Measurements from ENCODE around the gene RERE. TPM values are rescaled to one million over a fixed set of nuclear protein-coding genes. Genes with fewer than 3 reads are reported as not detected.

Gene RERE
- total RNA-seq, 1 donor from 2014 or later = 139 TPM

DNA sequence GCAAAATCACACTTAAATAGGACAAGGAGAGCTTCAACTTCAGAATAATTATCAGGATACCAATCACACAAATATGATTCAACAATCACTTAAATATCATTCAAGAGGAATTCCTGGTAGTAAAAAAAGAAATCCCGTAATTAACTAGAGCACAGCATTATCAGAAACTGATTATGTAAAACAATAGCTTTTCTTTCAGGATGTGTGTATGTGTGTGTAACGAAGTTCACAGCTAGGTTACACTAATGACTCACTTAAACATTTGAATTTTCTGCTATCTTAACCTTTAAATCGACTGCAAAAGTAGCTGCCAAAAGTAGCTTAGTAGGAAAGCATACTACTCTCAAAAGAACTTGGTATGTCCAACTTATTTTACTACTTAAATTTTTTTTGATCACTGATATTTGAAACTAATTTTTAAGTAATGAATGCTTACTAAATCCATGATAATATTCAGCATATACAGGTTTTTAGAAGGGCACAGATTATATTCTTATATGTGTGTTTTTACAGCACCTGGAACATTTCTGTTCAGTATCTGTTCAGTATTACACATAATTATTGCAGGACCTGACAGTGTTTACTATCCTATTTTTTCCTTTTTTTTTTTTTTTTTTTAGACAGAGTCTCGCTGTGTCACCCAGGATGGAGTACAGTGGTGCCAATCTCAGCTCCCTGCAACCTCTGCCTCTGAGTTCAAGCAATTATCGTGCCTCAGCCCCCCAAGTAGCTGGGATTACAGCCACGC lies 4.2 kb downstream of the RERE start:
- H3K36me3 Mint-ChIP-seq (ENCODE audit: low read depth) = no peaks in the 10 kb centered on the region
- no peaks in the 10 kb centered on the region for H3K27me3 Mint-ChIP-seq (ENCODE audit: low read depth)
- peak overlapping the region; percentile 5 for H3K4me3 Mint-ChIP-seq (ENCODE audit: low read depth)
- no peaks in the 10 kb centered on the region for H3K9me3 Mint-ChIP-seq
- intact Hi-C loops (cut with micrococcal nuclease) = loop anchor here (10.0 kb wide), 1 partner anchor 62 kb away; the partner anchor contains the start of gene ENO1
- DNase-seq (ENCODE audit: low spot score) = no peak
- H3K27ac Mint-ChIP-seq = no peak overlapping the region
- peaks cover 38% of the 10 kb centered on the region for H3K4me1 Mint-ChIP-seq (ENCODE audit: low read depth)

GRCh38 chr1:8812081-8812480 lies 5.4 kb downstream of the RERE start:
- Mint-ChIP-seq H3K9me3 (no peaks in the 10 kb centered on the region), H3K4me3 (ENCODE audit: low read depth) (no peak overlapping the region), H3K36me3 (ENCODE audit: low read depth) (no peaks in the 10 kb centered on the region), H3K4me1 (ENCODE audit: low read depth) (peaks cover 36% of the 10 kb centered on the region), H3K27me3 (ENCODE audit: low read depth) (no peaks in the 10 kb centered on the region), H3K27ac (no peak overlapping the region)
- DNase-seq (ENCODE audit: low spot score) = no peak
- intact Hi-C loops (cut with micrococcal nuclease) = loop anchor here (10.0 kb wide), 1 partner anchor 63 kb away; the partner anchor contains the start of gene ENO1

GRCh38 chr1:8810987-8811386 lies 6.5 kb downstream of the RERE start:
- Mint-ChIP-seq H3K36me3 (ENCODE audit: low read depth) (no peaks in the 10 kb centered on the region), H3K27ac (no peak overlapping the region), H3K27me3 (ENCODE audit: low read depth) (no peaks in the 10 kb centered on the region), H3K4me3 (ENCODE audit: low read depth) (no peak overlapping the region), H3K9me3 (no peaks in the 10 kb centered on the region), H3K4me1 (ENCODE audit: low read depth) (peaks cover 29% of the 10 kb centered on the region)
- no peak for DNase-seq (ENCODE audit: low spot score)
- intact Hi-C loops (cut with micrococcal nuclease) = loop anchor here (10.0 kb wide), 1 partner anchor 64 kb away; the partner anchor contains the start of gene ENO1

GRCh38 chr1:8809342-8809736 lies 8.1 kb downstream of the RERE start:
- Mint-ChIP-seq H3K27me3 (ENCODE audit: low read depth) (no peaks in the 10 kb centered on the region), H3K9me3 (no peaks in the 10 kb centered on the region), H3K4me1 (ENCODE audit: low read depth) (peaks cover 13% of the 10 kb centered on the region), H3K36me3 (ENCODE audit: low read depth) (no peaks in the 10 kb centered on the region), H3K27ac (no peak overlapping the region), H3K4me3 (ENCODE audit: low read depth) (no peak overlapping the region)
- intact Hi-C loops (cut with micrococcal nuclease) = no loop called here
- no peak for DNase-seq (ENCODE audit: low spot score)

DNA sequence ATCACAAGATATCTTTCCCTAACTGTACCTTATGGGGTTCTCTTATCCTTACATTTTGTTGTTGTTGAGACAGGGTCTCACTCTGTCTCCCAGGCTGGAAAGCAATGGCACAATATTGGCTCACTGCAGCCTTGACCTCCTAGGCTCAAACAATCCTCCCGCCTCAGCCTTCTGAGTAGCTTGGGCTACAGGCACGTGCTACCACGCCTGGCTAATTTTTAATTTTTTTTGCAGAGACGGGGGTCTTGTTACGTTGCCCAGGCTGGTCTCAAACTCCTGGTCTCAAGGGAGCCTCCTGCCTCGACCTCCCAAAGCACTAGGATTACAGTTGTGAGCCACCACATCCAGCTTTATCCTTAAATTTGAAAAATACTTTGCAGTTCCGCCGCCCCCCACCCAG lies 10.4 kb downstream of the RERE start:
- Mint-ChIP-seq H3K4me1 (ENCODE audit: low read depth) (peaks cover 3% of the 10 kb centered on the region), H3K9me3 (no peaks in the 10 kb centered on the region), H3K36me3 (ENCODE audit: low read depth) (no peaks in the 10 kb centered on the region), H3K4me3 (ENCODE audit: low read depth) (no peak overlapping the region), H3K27me3 (ENCODE audit: low read depth) (no peaks in the 10 kb centered on the region), H3K27ac (no peak overlapping the region)
- intact Hi-C loops (cut with micrococcal nuclease) = no loop called here
- DNase-seq (ENCODE audit: low spot score) = no peak

- no peaks in the 10 kb centered on the region for H3K36me3 Mint-ChIP-seq (ENCODE audit: low read depth)
- no peaks in the 10 kb centered on the region for H3K9me3 Mint-ChIP-seq
- no peak overlapping the region for H3K27ac Mint-ChIP-seq
- H3K27me3 Mint-ChIP-seq (ENCODE audit: low read depth) = no peaks in the 10 kb centered on the region
- peaks cover 6% of the 10 kb centered on the region for H3K4me1 Mint-ChIP-seq (ENCODE audit: low read depth)
- no peak for DNase-seq (ENCODE audit: low spot score)
- no peak overlapping the region for H3K4me3 Mint-ChIP-seq (ENCODE audit: low read depth)
- intact Hi-C loops (cut with micrococcal nuclease) = no loop called here
Measured at GRCh38 chr1:8800416-8800815, 17.0 kb downstream of the RERE start.

DNA sequence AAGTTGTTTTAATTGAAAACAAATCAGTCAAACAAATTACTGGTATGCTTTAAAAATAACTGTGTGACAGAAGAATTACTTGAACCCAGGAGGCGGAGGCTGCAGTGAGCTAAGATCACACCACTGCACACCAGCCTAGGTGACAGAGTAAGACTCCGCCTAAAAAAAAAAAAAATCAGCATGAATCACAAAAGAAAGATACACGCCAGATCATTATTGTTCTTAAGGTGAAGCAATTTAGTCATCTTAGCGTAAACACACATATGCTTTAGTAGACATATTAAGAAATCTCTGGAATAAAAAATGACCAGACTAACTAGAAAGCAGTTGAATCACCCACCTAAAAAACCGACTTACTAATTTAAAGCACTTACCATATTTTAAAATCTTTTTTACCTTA lies 20.2 kb downstream of the RERE start:
- H3K36me3 Mint-ChIP-seq (ENCODE audit: low read depth) = no peaks in the 10 kb centered on the region
- intact Hi-C loops (cut with micrococcal nuclease) = no loop called here
- no peaks in the 10 kb centered on the region for H3K27me3 Mint-ChIP-seq (ENCODE audit: low read depth)
- no peak for DNase-seq (ENCODE audit: low spot score)
- no peaks in the 10 kb centered on the region for H3K9me3 Mint-ChIP-seq
- H3K27ac Mint-ChIP-seq = no peak overlapping the region
- no peak overlapping the region for H3K4me3 Mint-ChIP-seq (ENCODE audit: low read depth)
- H3K4me1 Mint-ChIP-seq (ENCODE audit: low read depth) = peaks cover 6% of the 10 kb centered on the region

DNA sequence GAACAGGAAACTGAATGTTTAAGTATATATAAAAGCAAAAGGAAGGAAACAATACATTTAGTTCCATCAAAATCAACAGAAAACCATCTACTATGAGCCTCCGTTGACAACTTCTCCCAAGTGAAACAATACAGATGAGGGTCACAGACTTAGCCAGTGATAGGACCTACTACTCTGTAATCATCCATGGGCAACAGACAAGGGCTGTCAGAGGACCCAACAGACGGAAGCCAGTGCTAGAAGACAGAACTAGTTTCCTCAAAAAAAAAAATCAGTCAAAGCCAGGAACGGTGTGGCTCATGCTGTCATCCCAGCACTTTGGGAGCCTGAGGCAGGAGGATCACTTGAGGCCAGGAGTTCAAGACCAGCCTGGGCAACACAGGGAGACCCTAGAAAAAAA lies 20.6 kb downstream of the RERE start:
- H3K4me3 Mint-ChIP-seq (ENCODE audit: low read depth) = no peak overlapping the region
- H3K36me3 Mint-ChIP-seq (ENCODE audit: low read depth) = no peaks in the 10 kb centered on the region
- no peak overlapping the region for H3K27ac Mint-ChIP-seq
- intact Hi-C loops (cut with micrococcal nuclease) = no loop called here
- no peaks in the 10 kb centered on the region for H3K27me3 Mint-ChIP-seq (ENCODE audit: low read depth)
- no peaks in the 10 kb centered on the region for H3K9me3 Mint-ChIP-seq
- no peak for DNase-seq (ENCODE audit: low spot score)
- H3K4me1 Mint-ChIP-seq (ENCODE audit: low read depth) = peaks cover 6% of the 10 kb centered on the region

DNA sequence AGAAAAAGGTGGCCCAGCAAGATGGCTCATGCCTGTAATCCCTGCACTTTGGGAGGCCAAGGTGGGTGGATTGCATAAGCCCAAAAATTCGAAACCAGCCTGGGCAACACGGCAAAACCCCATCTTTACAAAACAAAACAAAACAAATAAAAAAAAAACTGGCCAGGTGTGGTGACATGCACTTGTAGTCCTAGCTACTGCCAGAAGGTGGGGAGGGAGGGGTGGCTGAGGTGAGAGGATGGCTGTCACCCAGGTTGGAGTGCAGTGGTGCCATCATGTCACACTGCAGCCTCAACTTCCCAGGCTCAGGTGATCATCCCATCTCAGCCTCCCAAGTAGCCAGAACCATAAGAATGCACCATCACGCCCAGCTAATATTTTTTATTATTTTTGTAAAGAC lies 22.8 kb downstream of the RERE start:
- no peaks in the 10 kb centered on the region for H3K27me3 Mint-ChIP-seq (ENCODE audit: low read depth)
- no peak overlapping the region for H3K4me3 Mint-ChIP-seq (ENCODE audit: low read depth)
- DNase-seq (ENCODE audit: low spot score) = no peak
- H3K4me1 Mint-ChIP-seq (ENCODE audit: low read depth) = peaks cover 6% of the 10 kb centered on the region
- no peak overlapping the region for H3K27ac Mint-ChIP-seq
- intact Hi-C loops (cut with micrococcal nuclease) = no loop called here
- no peaks in the 10 kb centered on the region for H3K9me3 Mint-ChIP-seq
- no peaks in the 10 kb centered on the region for H3K36me3 Mint-ChIP-seq (ENCODE audit: low read depth)

GRCh38 chr1:8791819-8792218 lies 25.6 kb downstream of the RERE start:
- no peak overlapping the region for H3K4me3 Mint-ChIP-seq (ENCODE audit: low read depth)
- H3K36me3 Mint-ChIP-seq (ENCODE audit: low read depth) = no peaks in the 10 kb centered on the region
- H3K9me3 Mint-ChIP-seq = no peaks in the 10 kb centered on the region
- peaks cover 4% of the 10 kb centered on the region for H3K4me1 Mint-ChIP-seq (ENCODE audit: low read depth)
- no peak for DNase-seq (ENCODE audit: low spot score)
- no peak overlapping the region for H3K27ac Mint-ChIP-seq
- intact Hi-C loops (cut with micrococcal nuclease) = no loop called here
- no peaks in the 10 kb centered on the region for H3K27me3 Mint-ChIP-seq (ENCODE audit: low read depth)

- peaks cover 3% of the 10 kb centered on the region for H3K4me1 Mint-ChIP-seq (ENCODE audit: low read depth)
- H3K4me3 Mint-ChIP-seq (ENCODE audit: low read depth) = no peak overlapping the region
- H3K9me3 Mint-ChIP-seq = no peaks in the 10 kb centered on the region
- no peaks in the 10 kb centered on the region for H3K36me3 Mint-ChIP-seq (ENCODE audit: low read depth)
- no peak overlapping the region for H3K27ac Mint-ChIP-seq
- intact Hi-C loops (cut with micrococcal nuclease) = no loop called here
- no peaks in the 10 kb centered on the region for H3K27me3 Mint-ChIP-seq (ENCODE audit: low read depth)
- DNase-seq (ENCODE audit: low spot score) = no peak
Measured at GRCh38 chr1:8790987-8791386, 26.5 kb downstream of the RERE start.

GRCh38 chr1:8790478-8790877 lies 27.0 kb downstream of the RERE start:
- Mint-ChIP-seq H3K4me1 (ENCODE audit: low read depth) (peaks cover 3% of the 10 kb centered on the region), H3K4me3 (ENCODE audit: low read depth) (no peak overlapping the region), H3K36me3 (ENCODE audit: low read depth) (no peaks in the 10 kb centered on the region), H3K9me3 (no peaks in the 10 kb centered on the region), H3K27me3 (ENCODE audit: low read depth) (no peaks in the 10 kb centered on the region), H3K27ac (no peak overlapping the region)
- intact Hi-C loops (cut with micrococcal nuclease) = no loop called here
- no peak for DNase-seq (ENCODE audit: low spot score)

GRCh38 chr1:8789314-8790214 lies 27.9 kb downstream of the RERE start:
- no peaks in the 10 kb centered on the region for H3K9me3 Mint-ChIP-seq

More at GRCh38 chr1:8789314-8790214, 27.9 kb downstream of the RERE start:
- Mint-ChIP-seq H3K27me3 (ENCODE audit: low read depth) (no peaks in the 10 kb centered on the region), H3K4me3 (ENCODE audit: low read depth) (no peak overlapping the region), H3K4me1 (ENCODE audit: low read depth) (peaks cover 3% of the 10 kb centered on the region), H3K36me3 (ENCODE audit: low read depth) (peaks cover 3% of the 10 kb centered on the region), H3K27ac (no peak overlapping the region)
- intact Hi-C loops (cut with micrococcal nuclease) = no loop called here
- DNase-seq (ENCODE audit: low spot score) = no peak

Data from activated T-helper 2 cell treated with anti-CD3 and anti-CD28 coated beads, Interferon-gamma antibody, Interleukin-2, Interleukin-4, amounts not matched to agents 10 μg/mL and 5 μg/mL and 100 μg/mL, durations not matched to agents 14 hours and 24 hours and 36 hours (primary cell).